Heart left ventricle (tissue), 16 donors: ENCODE measurements around the gene SNED1. TPM values are rescaled to one million over a fixed set of nuclear protein-coding genes. Genes with fewer than 3 reads are reported as not detected.
"Not testable (repeated sequence)": the region's sequence is repeated elsewhere in the genome, so short reads cannot be mapped to it uniquely, and the experiment has no call there.

Experiments
- ATAC-seq, 4 donors: fragments of 200-7000 bp; cut with Tn5 transposase; one replicate each; pipeline ENCODE4 v1.9.1; 2020 to 2022; ENCODE audit warnings: moderate library complexity in 4 of 4, mild to moderate bottlenecking in 3 of 4, moderate number of reproducible peaks in 1 of 4
- DNase-seq, 5 donors: peaks; one replicate each; pipeline ENCODE4 v3.0.0-alpha.2; 2020
- H3K27ac ChIP-seq, 12 donors: fragments of 200-600 bp; sonication (generic) in 4 of 12; one replicate each; pipeline versions ENCODE4 v1.5.0 to v1.8.0; 2016 to 2022; ENCODE audit warnings: mild to moderate bottlenecking in 2 of 12
- H3K27me3 ChIP-seq, 9 donors: fragments of 200-600 bp; sonication (generic) in 2 of 9; one replicate each; pipeline versions ENCODE4 v1.5.1 to v1.8.0; 2016 to 2022; ENCODE audit warnings: mild to moderate bottlenecking in 3 of 9
- H3K36me3 ChIP-seq, 9 donors: fragments of 200-600 bp; sonication (generic) in 2 of 9; one replicate each; pipeline versions ENCODE4 v1.5.0 to v1.8.0; 2018 to 2022; ENCODE audit warnings: mild to moderate bottlenecking in 2 of 9
- H3K4me1 ChIP-seq, 12 donors: fragments of 200-600 bp; sonication (generic) in 4 of 12; one replicate each; pipeline versions ENCODE4 v1.5.0 to v1.8.0; 2016 to 2022; ENCODE audit warnings: mild to moderate bottlenecking in 3 of 12
- H3K4me3 ChIP-seq, 12 donors: fragments of 200-600 bp; sonication (generic) in 4 of 12; one replicate each; pipeline versions ENCODE4 v1.5.0 to v1.8.0; 2017 to 2022; ENCODE audit warnings: mild to moderate bottlenecking in 9 of 12, moderate library complexity in 4 of 12
- H3K9me3 ChIP-seq, 12 donors: fragments of 200-600 bp; sonication (generic) in 4 of 12; one replicate each; pipeline versions ENCODE4 v1.5.0 to v1.8.0; 2016 to 2022; ENCODE audit warnings: mild to moderate bottlenecking in 1 of 12
- CTCF ChIP-seq, 12 donors: fragments of 200-600 bp; sonication (generic) in 4 of 12; IDR thresholded peaks; one replicate each; pipeline versions ENCODE4 v1.5.0 to v1.8.0; 2018 to 2022; ENCODE audit warnings: antibody characterized with exemption in 12 of 12, mild to moderate bottlenecking in 5 of 12
- POLR2A ChIP-seq, 2 donors: fragments of 450-650 bp; IDR thresholded peaks; one replicate each; pipeline ENCODE4 v1.6.1; 2017; ENCODE audit warnings: antibody characterized with exemption in 2 of 2, mild to moderate bottlenecking in 2 of 2, moderate library complexity in 2 of 2
- WGBS, 4 donors: extraction: QIAGEN DNeasy Blood & Tissue Kit in 2 of 4; methylation state at CpG; one replicate each; pipeline versions ENCODE4 v1.1.5 to v1.1.7; 2013 to 2018; 5-methylcytosine and 5-hydroxymethylcytosine counted together
- intact Hi-C, 10 donors: fragments of 100-400 bp; cut with DNase I; formaldehyde crosslinking; loops; one replicate each; pipeline versions ENCODE4 v1.11.1 to v1.14.2; 2022
- polyA plus RNA-seq, 2 donors: library from polyadenylated mRNA; stranded (reverse); fragments of 200-250 nt; gene quantifications; one replicate each; pipeline ENCODE4 v1.2.3, GENCODE V29; 2013
- total RNA-seq, 9 donors: library from RNA; depleted of rRNA in 2 of 9; stranded (reverse); fragments of >200 nt in 2 of 9; fragmentation: NEBNext Ultra II Directional in 3 of 9; extraction: Animal tissue kit (Norgen Biotek cat#: 25700) in 3 of 9; gene quantifications; one replicate each; pipeline versions ENCODE4 v1.1.0 to v1.2.4, GENCODE V29; 2016 to 2023
- donor health status: ischemic (EF 13 %, LVEDD 7.1; RV severe dilation, severe dysfunction).
- donor health status: healthy with polysubstance abuse.
- donor health status: DM: no; HTN: yes; CAD: no.
- donor health status: DM: no; HTN: no; CAD: no.
- donor health status: ischemic (EF 25% LVEDD 6.9; RV normal size, moderate dysfunction).
- donor health status: ischemic (EF 25% LVEDD 5.7; RV mildly dilated, moderate dysfunction).
- donor health status: healthy.
- donor health status: DM: yes; HTN: yes; CAD: no.
- donor health status: ischemic (EF 35%, LVEDD 5.7; RV mildly dilated, moderate dysfunction).
- donor health status: nonischemic (EF 11% LVEDD 7.7; RV severe dilation, severe dysfunction).
- donor health status: DM: yes; HTN: yes; CAD: no.
- donor health status: PGD.
- donor health status: ischemic (EF 29% LVEDD 5.4; RV normal size, mild dysfunction).
- donor health status: nonischemic (EF 23%, LVEDD 6.1; RV moderate dilation, normal function).

The SNED1 gene
- total and polyA plus RNA-seq, 11 donors = 3.1 to 14.7 (median 4.9) TPM

- DNase-seq = peak in 2 of 5 donors; percentile 13 to 46
- TF ChIP-seq CTCF (IDR thresholded peaks at IDR 0.05) (no peak), POLR2A (IDR thresholded peaks at IDR 0.05) (no peak)
- Histone ChIP-seq H3K4me1 (peaks cover 0 to 5% (median 0%) of the 10 kb centered on the region in 12 donors), H3K27me3 (peaks cover 0 to 19% (median 3%) of the 10 kb centered on the region in 9 donors), H3K27ac (no peak overlapping the region), H3K9me3 (peaks cover 0 to 4% (median 0%) of the 10 kb centered on the region in 12 donors), H3K4me3 (no peak overlapping the region), H3K36me3 (no peaks in the 10 kb centered on the region)
- 86 to 94% (median 88%) methylated on average over 14 to 15 of the region's 15 CpGs for WGBS, 4 donors
- no peak for ATAC-seq
- intact Hi-C loops = no loop called here
Observed at GRCh38 chr2:240970816-240971215, 27.6 kb upstream of the SNED1 start.

- DNase-seq (peak in 1 of 5 donors; percentile 15), ATAC-seq (no peak)
- Histone ChIP-seq H3K9me3 (peaks cover 0 to 4% (median 0%) of the 10 kb centered on the region in 12 donors), H3K27ac (no peak overlapping the region), H3K27me3 (peaks cover 0 to 21% (median 4%) of the 10 kb centered on the region in 9 donors), H3K4me3 (no peak overlapping the region), H3K4me1 (peaks cover 0 to 2% (median 0%) of the 10 kb centered on the region in 12 donors), H3K36me3 (no peaks in the 10 kb centered on the region)
- 68 to 81% (median 75%) methylated on average over 11 of the region's 11 CpGs for WGBS, 4 donors
- no peak for TF ChIP-seq CTCF (IDR thresholded peaks at IDR 0.05)
- TF ChIP-seq POLR2A (IDR thresholded peaks at IDR 0.05) = no peak
- intact Hi-C loops = no loop called here
Observed at GRCh38 chr2:240972201-240972600, 26.2 kb upstream of the SNED1 start.

GRCh38 chr2:240972636-240973521, 25.5 kb upstream of the SNED1 start:
- Histone ChIP-seq H3K27me3 (peaks cover 0 to 21% (median 4%) of the 10 kb centered on the region in 9 donors), H3K9me3 (peaks cover 0 to 4% (median 0%) of the 10 kb centered on the region in 12 donors), H3K4me3 (no peak overlapping the region), H3K36me3 (no peaks in the 10 kb centered on the region), H3K4me1 (peaks cover 0 to 2% (median 0%) of the 10 kb centered on the region in 12 donors), H3K27ac (no peak overlapping the region)
- no peak for TF ChIP-seq POLR2A (IDR thresholded peaks at IDR 0.05)
- no peak for TF ChIP-seq CTCF (IDR thresholded peaks at IDR 0.05)
- DNase-seq = peak in 3 of 5 donors; percentile 9 to 59 (median 15)
- no peak for ATAC-seq
- intact Hi-C loops = no loop called here
- WGBS, 4 donors = 72 to 79% (median 75%) methylated on average over 15 to 17 of the region's 17 CpGs

GRCh38 chr2:240974771-240975572, 23.4 kb upstream of the SNED1 start:
- peaks cover 0 to 4% (median 0%) of the 10 kb centered on the region in 12 donors for H3K9me3 ChIP-seq
- no peak overlapping the region for H3K27ac ChIP-seq
- intact Hi-C loops = no loop called here
- no peaks in the 10 kb centered on the region for H3K36me3 ChIP-seq
- H3K4me1 ChIP-seq = no peaks in the 10 kb centered on the region
- DNase-seq (peak in 2 of 5 donors; percentile 7 to 18), ATAC-seq (no peak)
- peaks cover 0 to 21% (median 4%) of the 10 kb centered on the region in 9 donors for H3K27me3 ChIP-seq
- 70 to 79% (median 75%) methylated on average over 9 to 10 of the region's 10 CpGs for WGBS, 4 donors
- no peak overlapping the region for H3K4me3 ChIP-seq
- TF ChIP-seq POLR2A (IDR thresholded peaks at IDR 0.05) (no peak), CTCF (IDR thresholded peaks at IDR 0.05) (no peak)

GRCh38 chr2:240975903-240976302, 22.5 kb upstream of the SNED1 start:
- intact Hi-C loops, H3K4me3 ChIP-seq, H3K9me3 ChIP-seq, ATAC-seq, H3K36me3 ChIP-seq, H3K27ac ChIP-seq, H3K4me1 ChIP-seq: not testable (repeated sequence)
- peaks cover 0 to 21% (median 4%) of the 10 kb centered on the region in 9 donors for H3K27me3 ChIP-seq
- DNase-seq = peak in 2 of 5 donors; percentile 9 to 11
- WGBS, 4 donors = 59 to 90% (median 73%) methylated on average over 2 to 4 of the region's 4 CpGs
